Lower leg skin (tissue), 4 donors: ENCODE measurements around the gene PAPLN. TPM values are rescaled to one million over a fixed set of nuclear protein-coding genes. Genes with fewer than 3 reads are reported as not detected.
"Not testable (repeated sequence)": the region's sequence is repeated elsewhere in the genome, so short reads cannot be mapped to it uniquely, and the experiment has no call there.

Experiments
- DNase-seq, 2 donors: peaks; one replicate each; pipeline ENCODE4 v3.0.0-alpha.2; 2019; ENCODE audit warnings: low spot score in 2 of 2
- H3K4me3 ChIP-seq: fragments of 200-600 bp; sonication (generic); 2 replicates; pipeline ENCODE4 v1.5.1; 2017; ENCODE audit warnings: mild to moderate bottlenecking, low read depth; ENCODE audit not compliant: poor library complexity, severe bottlenecking
- CTCF ChIP-seq, 3 donors: fragments of 450-650 bp; IDR thresholded peaks; one replicate each; pipeline ENCODE4 v1.5.1; 2016; ENCODE audit warnings: antibody characterized with exemption in 3 of 3, mild to moderate bottlenecking in 3 of 3, moderate library complexity in 2 of 3
- POLR2A ChIP-seq, 2 donors: fragments of 450-650 bp; IDR thresholded peaks; one replicate each; pipeline ENCODE4 v1.6.1; 2016 to 2017; ENCODE audit warnings: antibody characterized with exemption in 2 of 2, mild to moderate bottlenecking in 1 of 2, moderate library complexity in 1 of 2
- WGBS, 2 donors: methylation state at CpG; one replicate each; pipeline ENCODE4 v1.1.5; 2018; 5-methylcytosine and 5-hydroxymethylcytosine counted together
- intact Hi-C: fragments of 100-400 bp; cut with DNase I; formaldehyde crosslinking; loops from one replicate; pipeline ENCODE4 v1.15.0; 2023; ENCODE audit warnings: low total_unique reads
- total RNA-seq, 4 donors: library from RNA; depleted of rRNA; stranded (reverse); fragments of >200 nt; gene quantifications; one replicate each; pipeline ENCODE4 v1.1.0, GENCODE V29; 2016

PAPLN gene
- total RNA-seq, 4 donors from 2014 or later: 11.2 to 36.4 (median 22.6) TPM

GRCh38 chr14:73305499-73305898 is 68.2 kb downstream of the PAPLN start:
- no peak for DNase-seq
- H3K4me3 ChIP-seq: no peak overlapping the region
- TF ChIP-seq POLR2A (IDR thresholded peaks at IDR 0.05) (no peak), CTCF (IDR thresholded peaks at IDR 0.05) (no peak)
- 64 to 65% methylated on average over 3 of the region's 3 CpGs for WGBS, 2 donors
- intact Hi-C loops: no loop called here

- intact Hi-C loops: no loop called here
Observed at GRCh38 chr14:73307261-73307660, 70.0 kb downstream of the PAPLN start.

GRCh38 chr14:73309207-73309606 is 71.9 kb downstream of the PAPLN start:
- 97 to 100% methylated on average over 1 of the region's 1 CpG for WGBS, 2 donors
- DNase-seq, H3K4me3 ChIP-seq, intact Hi-C loops: not testable (repeated sequence)

More at GRCh38 chr14:73307261-73307660, 70.0 kb downstream of the PAPLN start:
- no peak overlapping the region for H3K4me3 ChIP-seq
- DNase-seq: no peak
- TF ChIP-seq POLR2A (IDR thresholded peaks at IDR 0.05) (no peak), CTCF (IDR thresholded peaks at IDR 0.05) (no peak)
- WGBS, 2 donors: 97 to 100% methylated on average over 3 of the region's 3 CpGs

GRCh38 chr14:73311708-73312030 is 74.4 kb downstream of the PAPLN start:
- 68 to 70% methylated on average over 2 of the region's 2 CpGs for whole genome bisulfite sequencing, 2 donors
- H3K4me3 ChIP-seq: no peak overlapping the region
- no peak for DNase-seq
- intact Hi-C loops: no loop called here
- no peak for TF ChIP-seq POLR2A (IDR thresholded peaks at IDR 0.05)

GRCh38 chr14:73312687-73313086 is 75.4 kb downstream of the PAPLN start:
- 88% methylated on average over 3 of the region's 3 CpGs for WGBS, 2 donors
- no peak overlapping the region for H3K4me3 ChIP-seq
- TF ChIP-seq CTCF (IDR thresholded peaks at IDR 0.05) (no peak), POLR2A (IDR thresholded peaks at IDR 0.05) (no peak)

GRCh38 chr14:73313151-73313550 is 75.8 kb downstream of the PAPLN start:
- H3K4me3 ChIP-seq: no peak overlapping the region
- TF ChIP-seq POLR2A (IDR thresholded peaks at IDR 0.05) (no peak), CTCF (IDR thresholded peaks at IDR 0.05) (no peak)
- DNase-seq: no peak
- intact Hi-C loops: no loop called here
- WGBS, 2 donors: 98 to 99% methylated on average over 4 of the region's 4 CpGs

More at GRCh38 chr14:73312687-73313086, 75.4 kb downstream of the PAPLN start:
- intact Hi-C loops: no loop called here
- DNase-seq: no peak

- H3K4me3 ChIP-seq: no peak overlapping the region
- DNase-seq: no peak
- WGBS, 2 donors: 69 to 79% methylated on average over 3 of the region's 3 CpGs
- intact Hi-C loops: no loop called here
- TF ChIP-seq CTCF (IDR thresholded peaks at IDR 0.05) (no peak), POLR2A (IDR thresholded peaks at IDR 0.05) (no peak)
Observed at GRCh38 chr14:73323896-73324399, 86.6 kb downstream of the PAPLN start.
